Astrocyte of the hippocampus (primary cell): ENCODE measurements around the gene TP53I11.
A peak's percentile ranks its signal among the peaks of the same experiment; 100 is the strongest.

ENCODE experiments used
- DNase-seq: peaks from one replicate; pipeline ENCODE4 v3.0.0; 2011; ENCODE audit warnings: low read depth, low spot score

The TP53I11 gene

GRCh38 chr11:44950625-44951476, at the start of gene TP53I11:
TSS of gene TP53I11 (minus strand) at chr11:44950883. CDS start at chr11:44938335, 12,548 bp downstream.
- DNase-seq = peak; percentile 86

GRCh38 chr11:44999068-44999467, 48.4 kb upstream of the TP53I11 start:
- no peak for DNase-seq

- DNase-seq = no peak
These were observed 47.4 kb upstream of the TP53I11 start for GRCh38 chr11:44998051-44998450.

GRCh38 chr11:44997566-44997965, 46.9 kb upstream of the TP53I11 start:
- no peak for DNase-seq

- DNase-seq = no peak
These were observed 44.1 kb upstream of the TP53I11 start for GRCh38 chr11:44994753-44995152.

GRCh38 chr11:44993971-44994704, 43.5 kb upstream of the TP53I11 start:
- no peak for DNase-seq

GRCh38 chr11:44992774-44993173, 42.1 kb upstream of the TP53I11 start:
- DNase-seq = no peak

- no peak for DNase-seq
These were observed 41.5 kb upstream of the TP53I11 start for GRCh38 chr11:44992181-44992582.

GRCh38 chr11:44990665-44991064, 40.0 kb upstream of the TP53I11 start:
- DNase-seq = no peak

GRCh38 chr11:44989831-44990566, 39.3 kb upstream of the TP53I11 start:
- peak; percentile 62 for DNase-seq

- no peak for DNase-seq
These were observed 38.4 kb upstream of the TP53I11 start for GRCh38 chr11:44988981-44989635.

GRCh38 chr11:44988111-44988510, 37.4 kb upstream of the TP53I11 start:
- DNase-seq = no peak

GRCh38 chr11:44987506-44987905, 36.8 kb upstream of the TP53I11 start:
- no peak for DNase-seq

- no peak for DNase-seq
These were observed 35.6 kb upstream of the TP53I11 start for GRCh38 chr11:44986315-44986714.

GRCh38 chr11:44985721-44986120, 35.0 kb upstream of the TP53I11 start:
- no peak for DNase-seq

- no peak for DNase-seq
These were observed 33.1 kb upstream of the TP53I11 start for GRCh38 chr11:44983786-44984185.

- DNase-seq = no peak
These were observed 31.9 kb upstream of the TP53I11 start for GRCh38 chr11:44982496-44983062.

- DNase-seq = no peak
These were observed 30.1 kb upstream of the TP53I11 start for GRCh38 chr11:44980533-44981427.

- peak; percentile 80 for DNase-seq
These were observed 29.1 kb upstream of the TP53I11 start for GRCh38 chr11:44979543-44980399.
